Measurements from ENCODE around the gene GIMD1.

The GIMD1 gene

DNA sequence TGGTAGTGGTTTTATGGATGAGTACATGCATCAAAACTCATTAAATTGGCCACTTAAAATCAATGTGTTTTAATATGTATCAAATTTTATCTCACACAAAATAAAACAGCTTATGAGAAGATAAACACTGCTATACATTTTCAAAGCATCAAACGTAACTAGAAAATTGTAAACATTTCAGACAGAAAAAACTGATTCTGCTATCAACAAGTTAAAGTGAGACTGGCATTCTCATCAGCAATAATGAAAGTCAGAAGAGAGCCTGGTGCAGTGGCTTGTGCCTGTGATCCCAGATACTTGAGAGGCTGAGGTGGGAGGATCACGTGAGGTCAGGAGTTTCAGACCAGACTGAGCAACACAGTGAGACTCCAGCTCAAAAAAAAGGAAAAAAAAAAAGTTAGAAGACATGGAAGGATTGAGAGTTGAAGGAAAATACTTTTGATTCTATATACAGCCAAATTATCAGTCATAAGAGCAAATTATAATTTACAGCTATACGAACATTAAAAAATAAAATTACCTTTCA, 55.5 kb downstream of the GIMD1 start:
- H3K4me3 ChIP-seq (ENCODE audit: low read depth in 1 of 2, low read length in 2 of 2), result no peak overlapping the region
- H3K36me3 ChIP-seq (ENCODE audit: control insufficient read depth in 1 of 2, insufficient read depth in 2 of 2, low read length in 2 of 2), result peaks cover 0 to 4% of the 10 kb centered on the region in 2 donors
- H3K4me1 ChIP-seq (ENCODE audit: control insufficient read depth in 1 of 2, insufficient read depth in 2 of 2, low read length in 2 of 2), result peaks cover 17 to 26% of the 10 kb centered on the region in 2 donors
- no peaks in the 10 kb centered on the region for H3K27me3 ChIP-seq (ENCODE audit: low read depth, low read length)
- H3K27ac ChIP-seq (ENCODE audit: low read length), result no peak overlapping the region
- no peaks in the 10 kb centered on the region for H3K9me3 ChIP-seq (ENCODE audit: control insufficient read depth in 1 of 2, low read length in 2 of 2)

DNA sequence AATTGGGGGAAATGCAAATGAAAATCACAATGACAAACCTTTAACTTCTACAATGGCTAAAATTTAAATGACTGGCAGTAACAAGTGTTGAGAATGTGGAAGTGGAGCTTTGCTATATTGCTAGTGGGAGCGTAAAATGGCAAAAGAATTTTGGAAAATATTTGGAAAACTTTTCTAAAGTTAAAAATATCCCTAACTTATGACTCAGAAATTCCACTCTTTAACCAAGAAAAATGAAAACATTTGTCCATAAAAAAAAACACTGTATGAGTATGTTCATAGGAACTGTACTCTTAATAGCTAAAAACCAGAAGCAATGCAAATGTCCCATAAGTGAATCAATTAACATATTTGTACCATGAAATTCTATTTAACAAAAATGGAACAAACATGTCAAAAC, 56.2 kb downstream of the GIMD1 start:
- Histone ChIP-seq H3K36me3 (ENCODE audit: control insufficient read depth in 1 of 2, insufficient read depth in 2 of 2, low read length in 2 of 2) (peaks cover 0 to 4% of the 10 kb centered on the region in 2 donors), H3K27me3 (ENCODE audit: low read depth, low read length) (no peaks in the 10 kb centered on the region), H3K9me3 (ENCODE audit: control insufficient read depth in 1 of 2, low read length in 2 of 2) (no peaks in the 10 kb centered on the region), H3K27ac (ENCODE audit: low read length) (no peak overlapping the region), H3K4me3 (ENCODE audit: low read depth in 1 of 2, low read length in 2 of 2) (no peak overlapping the region), H3K4me1 (ENCODE audit: control insufficient read depth in 1 of 2, insufficient read depth in 2 of 2, low read length in 2 of 2) (peaks cover 10 to 19% of the 10 kb centered on the region in 2 donors)
